Measurements from ENCODE around the gene SIMC1.
"Not testable (repeated sequence)": the region's sequence is repeated elsewhere in the genome, so short reads cannot be mapped to it uniquely, and the experiment has no call there.

The SIMC1 gene

GRCh38 chr5:176237971-176238644 is at the start of gene SIMC1:
TSS of gene SIMC1 (plus strand) at chr5:176238424. CDS start at chr5:176238509, 85 bp downstream.
- peak; percentile 34 for DNase-seq

- DNase-seq = no peak
Observed at GRCh38 chr5:176188506-176189193, 49.6 kb upstream of the SIMC1 start.

- no peak for DNase-seq
Observed at GRCh38 chr5:176189857-176190256, 48.4 kb upstream of the SIMC1 start.

- no peak for DNase-seq
Observed at GRCh38 chr5:176190886-176191755, 47.1 kb upstream of the SIMC1 start.

- DNase-seq = no peak
Observed at GRCh38 chr5:176192094-176192721, 46.0 kb upstream of the SIMC1 start.

GRCh38 chr5:176192722-176193117 is 45.5 kb upstream of the SIMC1 start:
- DNase-seq = not testable (repeated sequence)

GRCh38 chr5:176193636-176194035 is 44.6 kb upstream of the SIMC1 start:
- not testable (repeated sequence) for DNase-seq

- DNase-seq = peak; percentile 18
Observed at GRCh38 chr5:176194238-176195083, 43.8 kb upstream of the SIMC1 start.

- DNase-seq = not testable (repeated sequence)
Observed at GRCh38 chr5:176195084-176195413, 43.2 kb upstream of the SIMC1 start.

- DNase-seq = not testable (repeated sequence)
Observed at GRCh38 chr5:176195487-176196207, 42.6 kb upstream of the SIMC1 start.

GRCh38 chr5:176196781-176197180 is 41.4 kb upstream of the SIMC1 start:
- not testable (repeated sequence) for DNase-seq

GRCh38 chr5:176197234-176197858 is 40.9 kb upstream of the SIMC1 start:
- DNase-seq = peak; percentile 90

- not testable (repeated sequence) for DNase-seq
Observed at GRCh38 chr5:176198299-176198698, 39.9 kb upstream of the SIMC1 start.

GRCh38 chr5:176198991-176199733 is 39.1 kb upstream of the SIMC1 start:
- not testable (repeated sequence) for DNase-seq

GRCh38 chr5:176199803-176200399 is 38.3 kb upstream of the SIMC1 start:
- not testable (repeated sequence) for DNase-seq

- DNase-seq = no peak
Observed at GRCh38 chr5:176201811-176202210, 36.4 kb upstream of the SIMC1 start.

GRCh38 chr5:176203086-176203485 is 35.1 kb upstream of the SIMC1 start:
- no peak for DNase-seq

- not testable (repeated sequence) for DNase-seq
Observed at GRCh38 chr5:176203535-176203934, 34.7 kb upstream of the SIMC1 start.

- not testable (repeated sequence) for DNase-seq
Observed at GRCh38 chr5:176214466-176215021, 23.7 kb upstream of the SIMC1 start.

Data from hematopoietic multipotent progenitor cell treated with erythropoietin and hydrocortisone succinate and interleukin-3 and kit ligand, for 4 days (in vitro differentiated cells).